GM10266 (cell line): ENCODE results near the gene ZNF200.

Source experiments
- DNase-seq: peaks from one replicate; pipeline ENCODE4 v3.0.0; 2012; ENCODE audit errors: extremely low spot score
- CTCF ChIP-seq: IDR thresholded peaks from 2 replicates; pipeline ENCODE4 v1.5.1; 2012; ENCODE audit warnings: mild to moderate bottlenecking, low read depth; ENCODE audit not compliant: control insufficient read depth, insufficient read depth; ENCODE audit errors: missing control alignments

Gene ZNF200

GRCh38 chr16:3234857-3235561 lies at the start of gene ZNF200:
ZNF200 (minus strand) TSS chr16:3235158; CDS start chr16:3233755, 1,403 bp downstream.
- TF ChIP-seq CTCF: no peak

GRCh38 chr16:3283543-3284447 lies 48.8 kb upstream of the ZNF200 start:
- no peak for DNase-seq
- TF ChIP-seq CTCF: no peak

More at GRCh38 chr16:3234857-3235561, at the start of gene ZNF200:
- DNase-seq: peak; percentile 97

- peak; percentile 98 for DNase-seq
- no peak for TF ChIP-seq CTCF
Observed at GRCh38 chr16:3282730-3283542, 48.0 kb upstream of the ZNF200 start, which contains the start of gene ZNF263. ZNF263 (plus strand) TSS chr16:3283491; CDS start chr16:3283819, 328 bp downstream.

- TF ChIP-seq CTCF: no peak
- no peak for DNase-seq
Observed at GRCh38 chr16:3282103-3282729, 47.3 kb upstream of the ZNF200 start.

GRCh38 chr16:3281222-3281820 lies 46.4 kb upstream of the ZNF200 start:
- no peak for DNase-seq
- TF ChIP-seq CTCF: no peak

GRCh38 chr16:3276679-3277078 lies 41.7 kb upstream of the ZNF200 start:
- DNase-seq: no peak
- no peak for TF ChIP-seq CTCF
